GM18498 (cell line): ENCODE measurements around the gene PRKD2.
"Not testable (repeated sequence)": the region's sequence is repeated elsewhere in the genome, so short reads cannot be mapped to it uniquely, and the experiment has no call there.

Experiments
- ATAC-seq: cut with Tn5 transposase; IDR thresholded peaks from one replicate; pipeline ENCODE4 v1.9.1; 2021; ENCODE audit warnings: mild to moderate bottlenecking, moderate library complexity; ENCODE audit not compliant: unreplicated experiment

The PRKD2 gene

DNA sequence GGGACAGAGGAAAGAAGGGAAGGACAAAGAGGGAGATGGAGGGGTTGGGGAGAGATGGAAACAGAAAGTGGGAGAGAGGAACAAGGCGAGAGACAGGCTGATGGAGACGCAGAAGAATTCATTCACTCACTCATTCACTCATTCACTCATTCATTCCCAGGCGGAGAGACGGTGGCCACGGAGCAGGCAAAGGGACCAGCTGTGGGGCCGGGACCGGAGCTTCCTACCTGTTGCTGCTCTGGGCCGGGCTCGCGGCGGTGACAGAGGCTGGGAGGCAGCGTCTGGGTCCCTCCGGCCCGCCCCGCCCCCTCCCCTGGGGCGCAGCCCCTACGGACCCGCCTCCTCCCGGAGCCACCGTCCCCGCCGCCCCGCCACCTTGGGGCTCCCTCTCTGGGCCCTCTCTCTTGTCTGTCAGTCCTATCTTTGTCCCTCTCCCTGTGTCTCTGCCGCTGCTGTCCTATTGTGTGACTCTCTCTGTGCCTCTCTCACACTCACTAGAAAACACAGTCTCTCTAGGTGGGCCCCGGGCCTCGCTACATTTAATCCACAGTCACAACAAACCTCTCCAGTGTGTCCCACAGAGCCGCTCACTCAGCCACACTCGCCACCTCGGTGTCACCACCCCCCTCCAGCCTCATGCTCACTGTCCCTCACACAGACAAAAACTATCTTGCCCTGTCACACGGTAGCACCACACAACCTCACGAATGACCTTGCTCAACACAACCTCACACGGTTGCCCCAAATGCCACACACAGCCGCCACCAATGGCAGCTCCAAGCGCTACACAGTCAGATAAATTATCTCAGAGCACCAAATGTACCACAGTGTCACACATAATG lies 80.8 kb downstream of the PRKD2 start, which contains the start of gene GNG8:
GNG8 (minus strand) TSS at position 283 of the 842 bp plus-strand sequence. CDS start 1,520 bp downstream, outside the sequence.
- no peak for ATAC-seq

DNA sequence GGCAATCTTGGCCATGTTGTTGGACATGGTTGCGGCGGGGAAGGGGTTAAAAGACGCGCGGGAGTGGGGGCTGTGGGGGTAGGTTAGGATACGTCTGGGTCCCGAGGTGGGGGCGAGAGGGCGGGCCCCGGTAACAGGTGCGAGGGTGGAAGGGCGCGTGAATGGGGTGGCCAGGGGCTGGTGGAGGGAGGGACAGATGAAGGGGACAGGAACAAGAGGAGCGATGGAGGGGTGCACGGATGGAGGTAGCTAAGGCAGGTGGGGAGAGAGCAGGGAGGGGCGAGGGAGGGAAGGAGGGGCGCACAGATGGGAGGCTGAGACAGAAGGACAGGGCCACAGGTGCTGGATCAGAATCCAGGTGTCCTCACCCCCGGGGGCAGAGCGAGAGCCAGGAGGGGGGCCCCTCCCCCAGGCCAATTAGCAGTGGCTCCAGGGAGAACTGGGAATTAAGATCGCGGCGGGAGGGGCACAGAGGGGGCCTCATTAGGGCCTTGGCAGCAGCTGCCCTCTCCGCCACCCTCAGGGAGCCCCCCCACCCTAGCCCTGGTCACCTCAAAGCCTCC lies 82.2 kb downstream of the PRKD2 start:
- no peak for ATAC-seq

DNA sequence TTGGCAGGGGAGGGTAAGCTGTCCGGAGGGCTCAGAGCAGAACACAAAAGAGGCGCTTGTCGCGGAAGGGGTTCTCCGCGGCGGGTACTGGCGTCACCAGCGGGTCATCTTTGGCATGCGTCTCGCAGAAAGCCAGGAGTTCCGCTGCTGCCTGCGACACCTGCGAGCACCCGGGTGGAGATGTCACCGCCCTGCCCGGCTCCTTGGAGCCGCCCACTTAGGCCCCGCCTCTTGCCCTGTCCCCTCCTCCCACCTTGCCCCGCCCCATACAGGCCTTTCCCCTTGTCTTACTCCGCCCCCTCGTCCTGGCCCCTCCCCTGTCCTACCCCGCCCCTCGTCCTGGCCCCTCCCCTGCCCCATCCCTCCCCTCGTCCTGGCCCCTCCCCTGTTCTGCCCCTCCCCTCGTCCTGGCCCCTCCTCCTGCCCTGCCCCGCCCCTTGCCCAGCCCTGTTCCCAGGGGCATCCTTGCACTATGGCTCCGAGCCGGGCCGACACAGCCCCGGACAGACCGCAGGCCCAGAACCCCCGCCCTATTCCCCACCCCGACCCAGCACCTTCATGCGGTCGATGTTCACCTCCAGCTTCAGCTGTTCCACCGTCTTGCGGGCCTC lies 82.8 kb downstream of the PRKD2 start:
- ATAC-seq, result peak; percentile 65

DNA sequence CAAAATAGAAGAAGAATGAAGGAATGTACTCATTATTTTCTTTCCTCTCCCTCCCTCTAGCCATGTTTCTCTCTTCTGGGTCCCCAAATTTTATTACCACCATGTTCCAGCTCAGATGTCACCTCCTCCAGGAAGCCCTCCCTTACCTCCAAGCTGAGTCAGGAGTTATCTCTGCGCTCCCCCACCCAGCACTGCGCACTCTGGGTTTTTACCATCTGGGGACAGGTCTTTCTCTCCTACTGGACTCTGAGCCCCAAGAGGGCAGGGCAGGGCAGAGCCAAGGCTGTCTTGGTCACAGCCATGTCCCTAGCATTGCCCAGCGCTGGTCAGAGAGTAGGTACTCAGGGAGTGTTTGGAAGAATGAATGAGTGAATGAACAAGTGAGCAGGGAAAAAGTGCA lies 83.8 kb downstream of the PRKD2 start:
- ATAC-seq, result no peak

DNA sequence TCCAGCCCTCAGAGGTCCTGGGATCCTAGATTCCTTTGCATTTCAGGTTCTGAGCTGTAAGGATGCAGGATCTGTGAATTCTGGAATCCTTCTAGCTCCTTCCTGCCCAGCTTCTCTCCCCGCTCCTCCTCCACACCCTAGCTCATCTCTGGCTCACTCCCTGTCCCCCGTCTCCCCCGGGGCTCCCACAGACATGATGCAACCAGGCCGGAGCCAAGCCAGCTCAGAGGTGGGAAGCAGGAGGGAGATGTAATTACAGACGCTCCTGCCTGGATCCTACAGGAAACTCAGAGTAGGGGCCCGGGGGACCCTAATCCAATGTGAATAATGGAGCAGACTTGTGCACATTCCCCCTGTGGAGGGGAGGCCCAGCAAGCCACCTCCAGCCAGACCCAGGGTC lies 85.4 kb downstream of the PRKD2 start:
- ATAC-seq, result no peak

DNA sequence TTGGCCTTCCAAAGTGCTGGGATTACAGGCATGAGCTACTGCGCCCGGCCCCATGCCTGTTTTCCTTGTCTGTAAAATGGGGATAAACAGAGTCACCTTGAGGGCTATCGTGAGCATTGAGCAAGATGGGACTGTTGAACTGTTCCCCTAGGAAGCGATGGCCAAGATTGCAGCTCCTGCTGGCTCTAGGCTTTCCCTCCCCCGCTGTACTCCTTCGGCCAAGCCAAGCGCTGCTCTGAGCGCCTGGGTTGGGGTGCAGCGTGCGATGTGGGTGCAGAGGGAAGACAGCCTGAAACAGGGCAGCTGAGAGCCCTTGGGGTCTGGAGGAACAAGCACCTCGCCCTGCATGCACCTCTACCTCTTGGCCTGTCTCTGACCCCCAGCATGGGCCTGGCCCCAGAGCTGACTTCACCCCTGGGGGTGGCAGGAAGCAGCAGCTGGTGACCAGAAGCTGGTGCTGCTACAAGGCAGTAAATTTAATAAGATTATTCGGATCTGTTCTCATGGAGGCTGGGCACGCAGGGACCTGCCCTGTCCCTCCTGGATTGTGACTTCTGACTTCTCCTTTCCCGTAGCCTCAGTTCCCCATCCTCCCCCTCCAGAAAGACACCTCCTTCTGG lies 86.2 kb downstream of the PRKD2 start:
- no peak for ATAC-seq

DNA sequence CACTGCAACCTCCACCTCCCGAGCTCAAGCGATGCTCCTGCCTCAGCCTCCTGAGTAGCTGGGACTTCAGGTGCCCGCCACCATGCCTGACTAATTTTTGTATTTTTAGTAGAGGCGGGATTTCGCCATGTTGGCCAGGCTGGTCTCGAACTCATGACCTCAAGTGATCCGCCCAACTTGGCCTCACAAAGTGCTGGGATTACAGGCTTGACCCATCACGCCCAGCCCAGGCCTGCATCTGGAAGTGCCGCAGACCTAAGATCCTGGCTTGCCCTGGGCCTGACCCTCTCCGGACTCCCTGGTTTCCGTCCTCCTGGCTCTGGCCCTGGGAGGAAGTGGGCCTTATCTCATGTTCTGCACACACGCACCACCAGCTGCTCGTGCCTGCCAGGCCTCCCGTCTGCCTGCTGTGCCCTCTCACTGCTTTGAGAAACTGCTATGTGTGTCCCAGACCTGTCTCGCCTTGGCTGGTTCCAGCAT lies 87.3 kb downstream of the PRKD2 start:
- ATAC-seq, result no peak

DNA sequence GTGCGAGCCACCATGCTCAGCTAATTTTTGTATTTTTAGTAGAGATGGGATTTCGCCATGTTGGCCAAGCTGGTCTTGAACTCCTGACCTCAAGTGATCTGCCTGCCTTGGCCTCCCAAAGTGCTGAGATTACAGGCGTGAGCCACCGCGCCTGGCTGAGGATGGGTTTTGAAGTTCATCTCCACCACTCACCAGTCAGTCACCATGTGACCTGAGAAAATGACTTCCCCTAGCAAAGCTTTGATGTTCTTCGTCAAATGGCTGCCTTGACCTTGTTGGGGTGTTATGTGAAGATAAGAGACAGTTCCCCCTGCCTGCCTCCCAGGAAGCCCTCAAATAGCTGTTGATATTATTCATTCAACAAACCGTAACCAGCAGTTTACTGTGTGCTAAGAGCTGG lies 87.9 kb downstream of the PRKD2 start:
- not testable (repeated sequence) for ATAC-seq

DNA sequence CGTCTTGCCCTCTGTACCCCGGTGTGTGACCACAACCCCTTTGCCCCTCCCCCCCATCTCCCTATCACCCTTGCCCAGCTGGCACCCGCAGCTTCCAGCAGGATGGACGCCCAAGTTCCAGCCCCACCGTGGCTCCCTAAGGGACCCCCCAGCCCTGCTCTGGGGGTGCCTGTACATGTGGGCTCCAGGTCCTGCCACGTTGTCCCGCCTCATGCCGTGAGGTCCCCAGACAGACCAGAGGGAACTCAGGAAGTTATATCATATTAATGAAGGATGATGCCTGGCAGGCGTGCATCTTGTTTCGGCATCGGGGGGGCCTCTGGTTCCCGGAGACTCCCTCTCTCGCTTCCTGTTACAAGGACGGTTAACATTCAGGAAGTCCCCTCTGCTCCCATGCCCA lies 90.5 kb downstream of the PRKD2 start:
- ATAC-seq, result no peak

DNA sequence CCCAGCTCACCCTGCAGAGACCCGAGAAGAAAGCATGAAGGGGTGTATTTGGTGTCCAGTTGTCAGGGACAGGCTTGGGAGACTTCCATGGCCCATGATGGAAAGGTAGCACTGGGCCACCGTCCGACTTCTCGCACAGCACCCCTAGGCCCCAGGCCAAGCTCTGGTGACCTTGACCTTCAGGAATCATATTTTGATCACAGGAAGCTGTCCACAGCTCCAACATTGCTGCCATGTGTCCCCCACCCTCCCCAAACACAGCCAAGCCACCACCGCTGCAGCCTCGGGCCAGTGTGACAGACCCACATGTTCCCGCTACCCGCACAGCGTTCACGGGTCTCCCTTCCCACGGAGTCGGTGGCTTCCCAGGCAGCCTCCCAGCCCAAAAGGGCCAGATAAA lies 91.2 kb downstream of the PRKD2 start:
- ATAC-seq, result no peak

DNA sequence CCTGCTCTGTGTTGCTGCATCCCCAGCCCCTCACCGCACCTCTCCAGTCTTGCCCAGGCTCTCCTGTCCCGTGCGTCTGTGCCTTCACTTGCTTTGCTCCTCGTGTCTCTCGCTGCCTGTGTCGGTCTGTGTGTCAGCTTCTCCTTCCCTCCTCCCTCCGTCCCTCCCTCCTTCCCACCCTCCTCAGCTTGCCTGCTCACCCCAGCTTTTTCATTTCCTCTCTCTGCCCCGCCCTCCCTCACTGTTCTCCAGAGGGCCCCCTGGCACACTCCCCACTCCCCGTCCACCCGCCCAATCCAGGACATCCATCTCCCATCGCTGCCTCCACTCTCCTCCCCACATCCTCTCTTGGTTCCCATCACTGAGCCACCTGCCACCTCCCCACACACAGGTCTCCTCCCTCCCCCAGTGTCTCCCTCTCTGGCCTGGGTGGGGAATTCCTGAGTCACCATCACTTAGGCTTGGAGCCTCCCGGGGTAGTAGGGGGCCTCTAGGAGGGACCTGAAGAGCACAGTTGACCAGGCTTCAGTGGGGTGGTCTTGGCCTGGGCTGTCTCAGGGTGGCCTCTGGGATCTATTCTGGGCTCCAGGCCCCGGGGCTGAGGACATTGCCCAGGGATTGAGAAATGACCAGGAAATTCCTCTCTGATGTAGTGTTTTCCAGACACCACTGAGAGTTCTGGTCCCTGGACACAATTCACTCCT lies 91.8 kb downstream of the PRKD2 start, which contains the start of gene PTGIR:
PTGIR (minus strand) TSS at position 132 of the 704 bp plus-strand sequence. CDS start 864 bp downstream, outside the sequence.
- no peak for ATAC-seq
